HEK293T (cell line): ENCODE data around the gene BPHL.

Experiments
- CTCF ChIA-PET: fragments of 350-600 bp; formaldehyde crosslinking; extraction: SDS; loops from one replicate; lab custom pipeline; 2021; ENCODE audit warnings: antibody characterized with exemption, inconsistent platforms; lab: Yijun Ruan, JAX
- POLR2A ChIA-PET: fragments of 350-600 bp; formaldehyde crosslinking; extraction: SDS; loops from one replicate; lab custom pipeline; 2020; ENCODE audit warnings: antibody characterized with exemption, inconsistent platforms; lab: Yijun Ruan, JAX
- DNase-seq: peaks from one replicate; pipeline ENCODE4 v3.0.0; 2012; ENCODE audit warnings: mixed read lengths; ENCODE audit errors: extremely low spot score
- ARNT ChIP-seq: fragments of 450-650 bp; IDR thresholded peaks from 2 replicates; pipeline ENCODE4 v1.6.1; 2017; ENCODE audit warnings: mild to moderate bottlenecking
- CTBP1 ChIP-seq: fragments of 450-650 bp; IDR thresholded peaks from 2 replicates; pipeline ENCODE4 v1.6.1; 2016; ENCODE audit warnings: borderline replicate concordance
- NFRKB ChIP-seq: fragments of 450-650 bp; IDR thresholded peaks from 2 replicates; pipeline ENCODE4 v1.6.1; 2016; ENCODE audit warnings: mild to moderate bottlenecking, moderate library complexity
- SP1 ChIP-seq: fragments of 450-650 bp; IDR thresholded peaks from 2 replicates; pipeline ENCODE4 v1.6.1; 2017
- TARDBP ChIP-seq: fragments of 450-650 bp; IDR thresholded peaks from 2 replicates; pipeline ENCODE4 v1.6.1; 2016

Gene BPHL

GRCh38 chr6:3201388-3201787 is 82.9 kb downstream of the BPHL start:
- ChIA-PET POLR2A (no interaction called here), CTCF (interaction anchor here (1.2 kb wide), 1 partner anchor 50 kb away, joined by 3 read pairs; no protein-coding TSS in a partner anchor)
- no peak for TF ChIP-seq SP1
- no peak for TF ChIP-seq CTBP1
- no peak for TF ChIP-seq TARDBP
- no peak for TF ChIP-seq NFRKB
- TF ChIP-seq ARNT: no peak
- no peak for DNase-seq
